ENCODE results near the gene CYS1.
"Not testable (repeated sequence)": the region's sequence is repeated elsewhere in the genome, so short reads cannot be mapped to it uniquely, and the experiment has no call there.

The CYS1 gene

DNA sequence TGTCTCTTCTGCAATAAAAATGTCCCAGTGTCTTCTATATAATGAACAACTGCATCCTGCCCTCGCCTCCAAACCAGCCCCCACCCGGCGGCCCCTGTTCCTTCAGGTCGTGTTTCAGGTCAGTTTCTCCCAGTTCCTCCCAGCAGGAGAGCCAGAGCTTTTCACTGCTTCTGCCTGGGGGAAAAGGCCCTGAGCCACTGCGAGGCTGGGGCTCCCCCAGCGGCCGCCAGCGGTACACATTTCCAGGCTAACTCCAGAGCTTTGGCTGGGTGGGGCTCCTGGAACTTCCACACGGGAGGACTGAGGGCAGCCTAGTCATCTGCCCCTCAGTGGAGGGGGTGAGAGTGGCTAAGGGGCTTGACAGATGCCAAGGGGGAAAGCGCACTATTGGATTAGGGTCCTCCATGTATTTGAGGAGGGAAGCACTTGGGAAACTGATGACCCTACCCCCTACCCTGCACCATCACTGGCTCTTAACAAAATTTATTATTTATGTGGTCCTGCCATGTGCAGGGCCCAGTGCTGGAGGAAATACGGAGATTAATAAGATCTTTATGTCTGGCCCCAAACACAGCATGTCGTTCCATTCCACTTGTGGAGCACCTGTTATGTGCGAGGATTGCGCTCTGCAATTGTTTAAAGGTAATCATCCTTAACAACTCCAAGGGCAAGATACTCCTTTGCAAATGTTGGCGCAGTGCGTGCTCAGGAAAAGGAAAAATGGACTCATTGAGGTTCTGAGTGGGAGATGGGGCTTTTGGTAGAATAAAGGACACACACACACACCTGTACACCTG, 17.3 kb upstream of the CYS1 start:
- H3K18ac ChIP-seq (ENCODE audit: low read length) = no peak overlapping the region
- H3K27ac ChIP-seq (ENCODE audit: low read depth, low read length) = no peak overlapping the region
- WGBS (ENCODE audit: extremely low coverage, insufficient coverage, low lambda C conversion rate) = no CpG with 5 or more reads among the region's 16 CpGs

DNA sequence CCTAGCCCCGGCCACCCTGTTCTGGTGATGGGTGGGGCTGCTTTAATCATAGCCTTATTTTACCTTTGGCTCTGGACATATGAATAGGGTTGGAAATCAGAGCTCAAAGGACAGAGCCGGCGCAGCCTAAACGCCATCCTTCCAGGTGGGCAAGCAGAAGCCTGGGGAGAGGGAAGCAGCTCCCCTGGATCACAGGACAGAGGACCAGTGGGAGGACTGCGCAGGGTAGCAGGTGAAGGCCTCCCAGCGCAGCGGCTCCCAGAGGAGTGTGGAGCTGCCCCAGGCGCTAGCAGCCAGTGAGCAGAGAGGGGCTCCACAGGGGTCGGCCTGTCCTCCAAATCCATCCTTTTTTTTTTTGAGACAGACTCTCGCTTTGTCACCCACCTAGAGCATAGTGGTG, 16.4 kb upstream of the CYS1 start:
- no peak overlapping the region for H4K5ac ChIP-seq (ENCODE audit: low read length)
- no peak overlapping the region for H3K27ac ChIP-seq (ENCODE audit: low read depth, low read length)
- no peak overlapping the region for H3K4me2 ChIP-seq (ENCODE audit: low read length)
- no peaks in the 10 kb centered on the region for H3K79me1 ChIP-seq (ENCODE audit: low read length)
- H3K4ac ChIP-seq (ENCODE audit: low read depth, low read length) = no peak overlapping the region
- no peak overlapping the region for H2BK120ac ChIP-seq (ENCODE audit: low read depth, low read length)
- H3K36me3 ChIP-seq (ENCODE audit: control insufficient read depth, insufficient read depth, low read length) = no peaks in the 10 kb centered on the region
- no peaks in the 10 kb centered on the region for H3K4me1 ChIP-seq (ENCODE audit: control insufficient read depth, low read depth, low read length)
- no peak overlapping the region for H3K9ac ChIP-seq (ENCODE audit: low read length)
- no peaks in the 10 kb centered on the region for H3K79me2 ChIP-seq (ENCODE audit: control insufficient read depth, insufficient read depth, low read length)
- H2BK15ac ChIP-seq (replicated peaks; ENCODE audit: low read depth) = no peak overlapping the region
- no CpG with 5 or more reads among the region's 10 CpGs for WGBS (ENCODE audit: extremely low coverage, insufficient coverage, low lambda C conversion rate)
- H2BK5ac ChIP-seq (ENCODE audit: low read length) = no peak overlapping the region
- H3K4me3 ChIP-seq (ENCODE audit: low read length) = no peak overlapping the region
- H4K8ac ChIP-seq (ENCODE audit: low read depth, low read length) = no peak overlapping the region
- H3K18ac ChIP-seq (ENCODE audit: low read length) = no peak overlapping the region
- no peak overlapping the region for H3K56ac ChIP-seq (ENCODE audit: low read length)
- no peaks in the 10 kb centered on the region for H3K27me3 ChIP-seq (ENCODE audit: insufficient read depth, low read length, poor library complexity)
- no peak overlapping the region for H2AK5ac ChIP-seq (ENCODE audit: low read length)
- no peak overlapping the region for H3K23ac ChIP-seq (ENCODE audit: low read length)
- no peak for DNase-seq

More for the DNA sequence above, 17.3 kb upstream of the CYS1 start:
- Histone ChIP-seq H3K56ac (ENCODE audit: low read length) (no peak overlapping the region), H3K9ac (ENCODE audit: low read length) (no peak overlapping the region), H2BK5ac (ENCODE audit: low read length) (no peak overlapping the region), H2AK5ac (ENCODE audit: low read length) (no peak overlapping the region), H3K4me1 (ENCODE audit: control insufficient read depth, low read depth, low read length) (no peaks in the 10 kb centered on the region), H2BK15ac (replicated peaks; ENCODE audit: low read depth) (no peak overlapping the region), H3K4me3 (ENCODE audit: low read length) (no peak overlapping the region), H3K4ac (ENCODE audit: low read depth, low read length) (no peak overlapping the region), H3K79me2 (ENCODE audit: control insufficient read depth, insufficient read depth, low read length) (no peaks in the 10 kb centered on the region), H3K79me1 (ENCODE audit: low read length) (no peaks in the 10 kb centered on the region), H3K36me3 (ENCODE audit: control insufficient read depth, insufficient read depth, low read length) (no peaks in the 10 kb centered on the region), H3K27me3 (ENCODE audit: insufficient read depth, low read length, poor library complexity) (no peaks in the 10 kb centered on the region), H3K23ac (ENCODE audit: low read length) (no peak overlapping the region), H2BK120ac (ENCODE audit: low read depth, low read length) (no peak overlapping the region), H4K5ac (ENCODE audit: low read length) (no peak overlapping the region), H4K8ac (ENCODE audit: low read depth, low read length) (no peak overlapping the region), H3K4me2 (ENCODE audit: low read length) (no peak overlapping the region)
- peak; percentile 88 for DNase-seq

DNA sequence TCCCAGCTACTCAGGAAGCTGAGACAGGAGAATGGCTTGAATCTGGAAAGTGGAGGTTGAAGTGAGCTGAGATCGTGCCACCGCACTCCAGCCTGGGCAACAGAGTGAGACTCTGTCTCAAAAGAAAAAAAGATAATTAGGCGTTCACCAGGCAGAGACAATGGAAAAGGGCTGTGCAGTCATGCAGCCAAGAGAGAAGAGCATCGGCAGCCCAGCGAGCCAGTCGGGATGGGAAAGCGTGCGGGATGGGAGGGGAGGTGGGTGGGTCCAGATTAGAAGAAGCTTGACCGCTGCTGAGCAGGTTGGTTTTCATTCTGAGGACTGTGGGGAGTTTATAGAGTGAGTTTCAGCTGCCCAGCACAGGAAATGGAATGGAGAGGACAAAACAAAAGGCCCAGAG, 15.0 kb upstream of the CYS1 start:
- Histone ChIP-seq H3K36me3 (ENCODE audit: control insufficient read depth, insufficient read depth, low read length) (no peaks in the 10 kb centered on the region), H3K27ac (ENCODE audit: low read depth, low read length) (no peak overlapping the region), H4K8ac (ENCODE audit: low read depth, low read length) (no peak overlapping the region), H3K4ac (ENCODE audit: low read depth, low read length) (no peak overlapping the region), H2BK5ac (ENCODE audit: low read length) (no peak overlapping the region), H3K79me1 (ENCODE audit: low read length) (no peaks in the 10 kb centered on the region), H3K27me3 (ENCODE audit: insufficient read depth, low read length, poor library complexity) (no peaks in the 10 kb centered on the region), H2BK120ac (ENCODE audit: low read depth, low read length) (no peak overlapping the region), H3K4me2 (ENCODE audit: low read length) (no peak overlapping the region), H3K23ac (ENCODE audit: low read length) (no peak overlapping the region), H4K5ac (ENCODE audit: low read length) (no peak overlapping the region), H3K4me3 (ENCODE audit: low read length) (no peak overlapping the region), H3K79me2 (ENCODE audit: control insufficient read depth, insufficient read depth, low read length) (no peaks in the 10 kb centered on the region), H3K9ac (ENCODE audit: low read length) (no peak overlapping the region), H3K56ac (ENCODE audit: low read length) (no peak overlapping the region), H2BK15ac (replicated peaks; ENCODE audit: low read depth) (no peak overlapping the region), H2AK5ac (ENCODE audit: low read length) (no peak overlapping the region), H3K4me1 (ENCODE audit: control insufficient read depth, low read depth, low read length) (no peaks in the 10 kb centered on the region), H3K18ac (ENCODE audit: low read length) (no peak overlapping the region)
- no peak for DNase-seq
- WGBS (ENCODE audit: extremely low coverage, insufficient coverage, low lambda C conversion rate) = no CpG with 5 or more reads among the region's 9 CpGs

DNA sequence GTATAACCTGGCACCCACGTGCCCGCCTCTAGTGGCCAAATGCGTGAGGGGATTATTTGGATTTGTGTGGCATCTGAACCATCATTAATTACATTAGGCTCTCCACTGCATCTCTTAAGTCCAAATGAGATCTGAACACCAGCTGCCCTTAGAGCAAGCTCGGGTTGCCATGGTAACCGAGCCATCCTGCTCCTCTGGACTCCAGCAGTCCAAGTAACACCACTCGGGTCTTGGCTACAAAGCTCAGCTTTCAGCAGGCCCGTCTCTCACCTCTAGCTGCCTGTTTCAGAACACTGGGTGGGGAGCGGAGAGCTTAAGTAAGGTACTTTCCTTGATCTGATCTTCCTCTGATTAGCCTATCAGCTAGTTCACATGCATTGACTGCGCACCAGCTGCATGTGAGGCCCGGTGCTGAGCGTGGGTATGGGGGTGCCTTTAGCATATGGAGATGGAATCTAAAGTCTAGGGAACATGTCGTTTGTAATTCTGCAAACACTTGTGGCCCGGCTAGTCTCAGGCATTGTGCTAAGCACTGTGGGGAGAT, 14.1 kb upstream of the CYS1 start:
- Histone ChIP-seq H2AK5ac (ENCODE audit: low read length) (no peak overlapping the region), H3K79me2 (ENCODE audit: control insufficient read depth, insufficient read depth, low read length) (no peaks in the 10 kb centered on the region), H3K4ac (ENCODE audit: low read depth, low read length) (no peak overlapping the region), H3K18ac (ENCODE audit: low read length) (no peak overlapping the region), H3K4me2 (ENCODE audit: low read length) (no peak overlapping the region), H3K9ac (ENCODE audit: low read length) (no peak overlapping the region), H3K36me3 (ENCODE audit: control insufficient read depth, insufficient read depth, low read length) (no peaks in the 10 kb centered on the region), H2BK5ac (ENCODE audit: low read length) (no peak overlapping the region), H3K4me1 (ENCODE audit: control insufficient read depth, low read depth, low read length) (no peaks in the 10 kb centered on the region), H3K27me3 (ENCODE audit: insufficient read depth, low read length, poor library complexity) (no peaks in the 10 kb centered on the region), H3K27ac (ENCODE audit: low read depth, low read length) (no peak overlapping the region), H3K4me3 (ENCODE audit: low read length) (no peak overlapping the region), H4K8ac (ENCODE audit: low read depth, low read length) (no peak overlapping the region), H3K56ac (ENCODE audit: low read length) (no peak overlapping the region), H2BK120ac (ENCODE audit: low read depth, low read length) (no peak overlapping the region), H3K79me1 (ENCODE audit: low read length) (no peaks in the 10 kb centered on the region), H3K23ac (ENCODE audit: low read length) (no peak overlapping the region), H4K5ac (ENCODE audit: low read length) (no peak overlapping the region), H2BK15ac (replicated peaks; ENCODE audit: low read depth) (no peak overlapping the region)
- WGBS (ENCODE audit: extremely low coverage, insufficient coverage, low lambda C conversion rate) = no CpG with 5 or more reads among the region's 13 CpGs
- DNase-seq = peak; percentile 56

DNA sequence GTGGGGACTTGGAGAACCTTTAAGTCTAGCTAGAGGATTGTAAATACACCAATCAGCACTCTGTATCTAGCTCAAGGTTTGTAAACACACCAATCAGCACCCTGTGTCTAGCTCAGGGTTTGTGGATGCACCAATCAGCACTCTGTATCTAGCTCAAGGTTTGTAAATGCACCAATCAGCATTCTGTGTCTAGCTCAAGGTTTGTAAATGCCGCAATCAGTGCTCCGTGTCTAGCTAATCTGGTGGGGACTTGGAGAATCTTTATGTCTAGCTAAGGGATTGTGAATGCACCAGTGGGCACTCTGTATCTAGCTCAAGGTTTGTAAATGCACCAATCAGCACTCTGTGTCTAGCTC, 11.7 kb upstream of the CYS1 start:
- no CpG with 5 or more reads among the region's 2 CpGs for WGBS (ENCODE audit: extremely low coverage, insufficient coverage, low lambda C conversion rate)

More for the DNA sequence above, 11.7 kb upstream of the CYS1 start:
- H3K27me3 ChIP-seq (ENCODE audit: insufficient read depth, low read length, poor library complexity); H3K23ac ChIP-seq (ENCODE audit: low read length); H2BK5ac ChIP-seq (ENCODE audit: low read length); H4K8ac ChIP-seq (ENCODE audit: low read depth, low read length); H4K5ac ChIP-seq (ENCODE audit: low read length); DNase-seq; H3K36me3 ChIP-seq (ENCODE audit: control insufficient read depth, insufficient read depth, low read length); H3K79me2 ChIP-seq (ENCODE audit: control insufficient read depth, insufficient read depth, low read length); H3K79me1 ChIP-seq (ENCODE audit: low read length); H2BK120ac ChIP-seq (ENCODE audit: low read depth, low read length); H3K27ac ChIP-seq (ENCODE audit: low read depth, low read length); H3K9ac ChIP-seq (ENCODE audit: low read length); H3K56ac ChIP-seq (ENCODE audit: low read length); H3K4ac ChIP-seq (ENCODE audit: low read depth, low read length); H3K4me1 ChIP-seq (ENCODE audit: control insufficient read depth, low read depth, low read length); H2BK15ac ChIP-seq (replicated peaks; ENCODE audit: low read depth); H3K4me2 ChIP-seq (ENCODE audit: low read length); H2AK5ac ChIP-seq (ENCODE audit: low read length); H3K18ac ChIP-seq (ENCODE audit: low read length); H3K4me3 ChIP-seq (ENCODE audit: low read length): not testable (repeated sequence)

Measured in mesendoderm (in vitro differentiated cells).